ENCODE results near the gene PEAK1.

GRCh38 chr15:77411619-77411976, 8.3 kb downstream of the PEAK1 start:
- TF ChIP-seq CTCF (conservative IDR thresholded peaks at IDR 0.05 in 1 of 2, IDR thresholded peaks at IDR 0.05 in 1 of 2; ENCODE audit: low read depth in 1 of 2, low read length in 2 of 2) (no peak), EZH2 (IDR thresholded peaks at IDR 0.05; ENCODE audit: low read length, missing control alignments) (no peak)

All from fibroblast of lung (primary cell).